Endodermal cell (in vitro differentiated cells): ENCODE data around the gene ANO7. TPM values are rescaled to one million over a fixed set of nuclear protein-coding genes. Genes with fewer than 3 reads are reported as not detected.
A peak's percentile ranks its signal among the peaks of the same experiment; 100 is the strongest.

Experiments
- DNase-seq: peaks from one replicate; pipeline ENCODE4 v3.0.0-alpha.2; 2017
- H3K27ac ChIP-seq: 2 replicates; pipeline ENCODE4 v1.5.1; 2013; ENCODE audit warnings: mild to moderate bottlenecking, low read depth, low read length, moderate library complexity
- H3K27me3 ChIP-seq: 2 replicates; pipeline ENCODE4 v1.6.1; 2013; ENCODE audit warnings: mild to moderate bottlenecking, low read length, moderate library complexity; ENCODE audit not compliant: insufficient read depth, control insufficient read depth, poor library complexity, severe bottlenecking
- H3K36me3 ChIP-seq: 2 replicates; pipeline ENCODE4 v1.7.0; 2013; ENCODE audit warnings: mild to moderate bottlenecking, low read length, moderate library complexity; ENCODE audit not compliant: control insufficient read depth, insufficient read depth
- H3K4me1 ChIP-seq: one replicate; pipeline ENCODE4 v1.7.0; 2013; ENCODE audit warnings: low read length; ENCODE audit not compliant: control insufficient read depth, insufficient read depth
- H3K4me3 ChIP-seq: 2 replicates; pipeline ENCODE4 v1.5.1; 2013; ENCODE audit warnings: mild to moderate bottlenecking, low read length, moderate library complexity
- H3K9ac ChIP-seq: 2 replicates; pipeline ENCODE4 v1.6.1; 2013; ENCODE audit warnings: mild to moderate bottlenecking, low read length, moderate library complexity; ENCODE audit not compliant: poor library complexity, severe bottlenecking; ENCODE audit errors: extremely low read depth
- H3K9me3 ChIP-seq: 2 replicates; pipeline ENCODE4 v1.6.1; 2013; ENCODE audit warnings: mild to moderate bottlenecking, low read length, moderate library complexity; ENCODE audit not compliant: control insufficient read depth
- H3K27ac Mint-ChIP-seq: 2 replicates; pipeline ENCODE4 v1.8.0; 2020; ENCODE audit warnings: mixed read lengths
- H3K27me3 Mint-ChIP-seq: 2 replicates; pipeline ENCODE4 v1.8.0; 2021; ENCODE audit warnings: mild to moderate bottlenecking, mixed read lengths; ENCODE audit not compliant: insufficient read depth
- H3K36me3 Mint-ChIP-seq: 2 replicates; pipeline ENCODE4 v1.8.0; 2020; ENCODE audit warnings: low read depth, mixed read lengths
- H3K4me1 Mint-ChIP-seq: 2 replicates; pipeline ENCODE4 v1.8.0; 2020; ENCODE audit warnings: mixed read lengths
- H3K4me3 Mint-ChIP-seq: 2 replicates; pipeline ENCODE4 v1.8.0; 2020; ENCODE audit warnings: mild to moderate bottlenecking, moderate library complexity, mixed read lengths
- H3K9me3 Mint-ChIP-seq: 2 replicates; pipeline ENCODE4 v1.8.0; 2020; ENCODE audit warnings: mild to moderate bottlenecking, mixed read lengths
- WGBS, 2 experiments: methylation state at CpG; one replicate each; pipeline versions ENCODE4 v1.1.5 to v1.1.7; 2013; ENCODE audit warnings: missing lambda C conversion rate in 2 of 2, mixed read lengths in 1 of 2; ENCODE audit not compliant: insufficient coverage in 1 of 2, insufficient read length in 1 of 2; 5-methylcytosine and 5-hydroxymethylcytosine counted together
- total RNA-seq, 2 donors: library from RNA; stranded (reverse); fragmentation: NEBNext Ultra II Directional in 1 of 2; extraction: Animal tissue kit (Norgen Biotek cat#: 25700) in 1 of 2; gene quantifications; 2 replicates in 1 of 2; 3 replicates in 1 of 2; pipeline ENCODE4 v1.2.1, GENCODE V29; 2021
- TF ChIP-seq, protein P1 (sequence below): fragments of 200-600 bp; sonication (generic); conservative IDR thresholded peaks from 2 replicates; pipeline ENCODE4 v1.5.0; 2021; ENCODE audit warnings: antibody characterized with exemption, mild to moderate bottlenecking

Gene ANO7
- total RNA-seq, 2 donors from 2014 or later = 8.1 to 8.5 TPM

DNA sequence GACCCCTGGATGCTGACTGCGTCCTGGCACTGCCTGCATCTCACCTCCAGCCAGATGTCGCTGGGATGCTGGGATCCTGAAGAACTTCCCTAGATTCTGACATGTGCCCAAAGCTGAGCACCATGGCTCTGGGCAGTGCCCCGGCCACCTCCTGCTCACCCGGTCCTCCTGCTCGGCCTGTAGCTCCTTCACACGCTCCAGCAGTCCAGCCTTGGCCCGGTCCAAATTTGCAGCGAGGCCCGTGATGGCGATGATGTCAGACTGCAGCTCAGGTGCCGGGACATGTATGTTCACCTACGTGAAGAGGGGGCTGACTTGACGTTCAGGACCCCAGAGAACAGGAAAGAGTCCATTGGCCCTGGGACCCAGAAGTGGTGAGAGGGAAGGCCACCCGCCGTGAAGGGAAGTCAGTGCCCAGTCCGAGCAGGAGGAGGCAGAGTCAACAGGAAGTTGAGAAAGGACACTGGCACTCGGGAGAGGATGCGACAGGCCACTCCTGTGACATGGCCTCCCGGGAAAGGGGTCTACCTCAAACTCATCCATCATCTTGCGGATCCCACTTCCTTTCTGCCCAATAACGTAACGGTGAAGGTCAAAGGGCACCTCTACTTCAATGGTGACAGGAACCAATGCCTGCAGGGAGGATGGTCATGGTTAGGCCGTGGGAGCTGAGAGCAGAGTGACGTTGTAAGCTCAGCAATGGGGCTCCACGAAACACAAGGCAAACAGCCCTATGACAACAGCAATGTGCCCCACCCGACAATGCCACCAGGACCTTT lies 46.7 kb downstream of the ANO7 start:
- H3K4me3 ChIP-seq = no peak overlapping the region
- no peak overlapping the region for H3K9ac ChIP-seq
- no peak overlapping the region for H3K27ac ChIP-seq
- H3K27ac Mint-ChIP-seq = peak overlapping the region; percentile 21
- no peak for DNase-seq
- peaks cover 98% of the 10 kb centered on the region for H3K36me3 ChIP-seq
- H3K36me3 Mint-ChIP-seq = peaks cover 89% of the 10 kb centered on the region
- no peaks in the 10 kb centered on the region for H3K9me3 Mint-ChIP-seq
- H3K27me3 ChIP-seq = no peaks in the 10 kb centered on the region
- no peaks in the 10 kb centered on the region for H3K9me3 ChIP-seq
- H3K4me1 ChIP-seq = peaks cover 7% of the 10 kb centered on the region
- TF ChIP-seq, protein P1, sequence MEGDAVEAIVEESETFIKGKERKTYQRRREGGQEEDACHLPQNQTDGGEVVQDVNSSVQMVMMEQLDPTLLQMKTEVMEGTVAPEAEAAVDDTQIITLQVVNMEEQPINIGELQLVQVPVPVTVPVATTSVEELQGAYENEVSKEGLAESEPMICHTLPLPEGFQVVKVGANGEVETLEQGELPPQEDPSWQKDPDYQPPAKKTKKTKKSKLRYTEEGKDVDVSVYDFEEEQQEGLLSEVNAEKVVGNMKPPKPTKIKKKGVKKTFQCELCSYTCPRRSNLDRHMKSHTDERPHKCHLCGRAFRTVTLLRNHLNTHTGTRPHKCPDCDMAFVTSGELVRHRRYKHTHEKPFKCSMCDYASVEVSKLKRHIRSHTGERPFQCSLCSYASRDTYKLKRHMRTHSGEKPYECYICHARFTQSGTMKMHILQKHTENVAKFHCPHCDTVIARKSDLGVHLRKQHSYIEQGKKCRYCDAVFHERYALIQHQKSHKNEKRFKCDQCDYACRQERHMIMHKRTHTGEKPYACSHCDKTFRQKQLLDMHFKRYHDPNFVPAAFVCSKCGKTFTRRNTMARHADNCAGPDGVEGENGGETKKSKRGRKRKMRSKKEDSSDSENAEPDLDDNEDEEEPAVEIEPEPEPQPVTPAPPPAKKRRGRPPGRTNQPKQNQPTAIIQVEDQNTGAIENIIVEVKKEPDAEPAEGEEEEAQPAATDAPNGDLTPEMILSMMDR = no peak
- no peaks in the 10 kb centered on the region for H3K27me3 Mint-ChIP-seq
- WGBS, 2 experiments = 95 to 99% methylated on average over 21 to 26 of the region's 26 CpGs
- peaks cover 12% of the 10 kb centered on the region for H3K4me1 Mint-ChIP-seq
- no peak overlapping the region for H3K4me3 Mint-ChIP-seq

DNA sequence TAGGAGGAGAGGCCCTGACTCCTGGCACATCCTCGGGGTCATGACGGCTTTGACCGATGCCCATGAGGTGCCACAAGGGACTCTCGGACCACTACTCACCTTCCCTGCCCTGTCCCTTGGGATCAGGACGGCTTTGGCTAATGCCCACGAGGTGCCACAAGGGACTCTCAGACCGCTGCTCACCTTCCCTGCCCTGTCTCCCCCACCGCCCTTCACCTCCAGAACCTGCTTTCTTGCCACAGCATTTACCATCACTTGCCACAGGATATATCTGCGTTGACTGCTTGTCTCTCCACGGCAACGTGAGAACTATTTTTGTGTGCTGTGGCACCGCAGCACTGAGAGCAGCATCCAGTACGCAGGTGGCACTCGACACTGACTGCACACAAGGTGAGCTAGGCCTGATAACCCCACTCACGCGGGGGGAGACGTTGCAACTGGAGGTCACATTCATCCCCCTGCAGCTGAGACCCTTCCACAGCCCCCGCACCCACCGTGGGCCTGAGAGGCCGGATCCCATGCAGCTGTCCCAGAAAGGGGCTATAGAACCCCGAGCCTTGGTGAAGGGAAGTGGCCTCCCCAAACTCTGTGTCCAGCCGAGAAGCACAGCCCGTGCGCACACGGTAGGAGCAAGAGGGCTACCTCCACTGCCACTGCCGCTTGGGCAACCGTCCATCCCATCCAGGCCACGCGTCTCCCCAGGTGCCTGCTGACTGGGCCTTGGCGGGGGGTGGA lies 47.5 kb downstream of the ANO7 start:
- Mint-ChIP-seq H3K9me3 (no peaks in the 10 kb centered on the region), H3K27me3 (no peaks in the 10 kb centered on the region), H3K4me3 (no peak overlapping the region), H3K4me1 (peaks cover 12% of the 10 kb centered on the region), H3K36me3 (peaks cover 90% of the 10 kb centered on the region), H3K27ac (no peak overlapping the region)
- Histone ChIP-seq H3K27me3 (no peaks in the 10 kb centered on the region), H3K9me3 (no peaks in the 10 kb centered on the region), H3K36me3 (peaks cover 99% of the 10 kb centered on the region), H3K27ac (no peak overlapping the region), H3K9ac (no peak overlapping the region), H3K4me1 (peaks cover 7% of the 10 kb centered on the region), H3K4me3 (no peak overlapping the region)
- TF ChIP-seq, protein P1 = no peak
- no peak for DNase-seq
- WGBS, 2 experiments = 93 to 96% methylated on average over 23 to 30 of the region's 30 CpGs

DNA sequence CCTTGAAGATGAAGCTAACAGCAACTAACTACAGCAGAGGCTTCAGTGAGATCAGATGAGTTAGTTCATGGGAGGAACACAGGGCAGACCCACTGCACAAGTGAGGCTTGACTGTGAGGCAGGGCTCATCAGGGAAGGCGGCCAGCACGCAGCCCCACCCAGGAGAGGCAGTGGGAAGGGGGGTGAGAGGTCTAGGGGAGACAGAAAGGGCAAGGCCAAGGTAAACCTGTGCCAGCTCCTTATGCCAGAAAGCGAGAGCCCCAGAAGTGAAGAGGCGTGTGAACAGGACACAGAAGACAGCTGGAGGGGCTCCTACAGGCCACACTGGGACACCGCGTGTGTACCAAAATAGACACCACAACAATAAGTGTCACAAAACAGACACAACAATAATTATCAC lies 48.6 kb downstream of the ANO7 start:
- Mint-ChIP-seq H3K27me3 (no peaks in the 10 kb centered on the region), H3K9me3 (no peaks in the 10 kb centered on the region), H3K27ac (no peak overlapping the region), H3K4me1 (peaks cover 12% of the 10 kb centered on the region), H3K36me3 (peaks cover 89% of the 10 kb centered on the region), H3K4me3 (no peak overlapping the region)
- Histone ChIP-seq H3K9me3 (no peaks in the 10 kb centered on the region), H3K9ac (no peak overlapping the region), H3K27ac (no peak overlapping the region), H3K4me3 (no peak overlapping the region), H3K27me3 (no peaks in the 10 kb centered on the region), H3K36me3 (peaks cover 99% of the 10 kb centered on the region), H3K4me1 (peaks cover 7% of the 10 kb centered on the region)
- DNase-seq = no peak
- 95% methylated on average over 6 of the region's 6 CpGs; no CpG with 5 or more reads in 1 of the 2 experiments for WGBS, 2 experiments
- TF ChIP-seq, protein P1 = no peak
